Activated naive CD4-positive, alpha-beta T cell treated with anti-CD3 and anti-CD28 coated beads for 36 hours (primary cell): ENCODE data around the gene VPS4B. TPM values are rescaled to one million over a fixed set of nuclear protein-coding genes. Genes with fewer than 3 reads are reported as not detected.

ENCODE experiments used
- CTCF ChIA-PET: fragments of 350-600 bp; sonication (Branson Sonifier 250); formaldehyde crosslinking; loops from one replicate; lab custom pipeline; 2021; ENCODE audit warnings: antibody characterized with exemption; lab: Charles Lee
- DNase-seq: peaks from one replicate; pipeline ENCODE4 v3.0.0-alpha.2; 2020
- H3K27ac Mint-ChIP-seq: one replicate; pipeline ENCODE4 v1.8.0; 2021; ENCODE audit warnings: mild to moderate bottlenecking, mixed read lengths
- H3K27me3 Mint-ChIP-seq: one replicate; pipeline ENCODE4 v1.8.0; 2021; ENCODE audit warnings: low read depth, mixed read lengths
- H3K36me3 Mint-ChIP-seq: one replicate; pipeline ENCODE4 v1.8.0; 2021; ENCODE audit warnings: low read depth, mixed read lengths
- H3K4me1 Mint-ChIP-seq: one replicate; pipeline ENCODE4 v1.8.0; 2021; ENCODE audit warnings: low read depth, mixed read lengths
- H3K4me3 Mint-ChIP-seq: one replicate; pipeline ENCODE4 v1.8.0; 2021; ENCODE audit warnings: mild to moderate bottlenecking, moderate library complexity, mixed read lengths
- H3K9me3 Mint-ChIP-seq: one replicate; pipeline ENCODE4 v1.8.0; 2021; ENCODE audit warnings: mixed read lengths
- intact Hi-C: fragments of 100-400 bp; cut with micrococcal nuclease; formaldehyde crosslinking; loops from one replicate; pipeline ENCODE4 v1.15.1; 2023
- total RNA-seq, 2 experiments: library from RNA; stranded (reverse); gene quantifications; one replicate each; pipeline ENCODE4 v1.2.3, GENCODE V29; 2021

The VPS4B gene
- total RNA-seq, 2 experiments from 2014 or later = 28.7 to 30.1 TPM

GRCh38 chr18:63394954-63395353 lies 27.3 kb downstream of the VPS4B start:
- H3K36me3 Mint-ChIP-seq = peaks cover 16% of the 10 kb centered on the region
- no peak overlapping the region for H3K27ac Mint-ChIP-seq
- no peak for DNase-seq
- peaks cover 2% of the 10 kb centered on the region for H3K4me1 Mint-ChIP-seq
- H3K27me3 Mint-ChIP-seq = no peaks in the 10 kb centered on the region
- CTCF ChIA-PET = interaction anchor here (0.7 to 2.9 kb wide), 4 partner anchors 10 to 54 kb away, joined by 4 to 8 read pairs (median 5); no protein-coding TSS in a partner anchor
- intact Hi-C loops = no loop called here
- no peaks in the 10 kb centered on the region for H3K9me3 Mint-ChIP-seq
- H3K4me3 Mint-ChIP-seq = no peak overlapping the region

- Mint-ChIP-seq H3K4me3 (no peak overlapping the region), H3K27me3 (no peaks in the 10 kb centered on the region), H3K36me3 (peaks cover 10% of the 10 kb centered on the region), H3K4me1 (no peaks in the 10 kb centered on the region), H3K9me3 (peaks cover 2% of the 10 kb centered on the region), H3K27ac (no peak overlapping the region)
- intact Hi-C loops = no loop called here
- CTCF ChIA-PET = interaction anchor here (0.6 kb wide), 1 partner anchor 123 kb away, joined by 5 read pairs; no protein-coding TSS in a partner anchor
- no peak for DNase-seq
These were observed 34.4 kb downstream of the VPS4B start for GRCh38 chr18:63387861-63388260.

DNA sequence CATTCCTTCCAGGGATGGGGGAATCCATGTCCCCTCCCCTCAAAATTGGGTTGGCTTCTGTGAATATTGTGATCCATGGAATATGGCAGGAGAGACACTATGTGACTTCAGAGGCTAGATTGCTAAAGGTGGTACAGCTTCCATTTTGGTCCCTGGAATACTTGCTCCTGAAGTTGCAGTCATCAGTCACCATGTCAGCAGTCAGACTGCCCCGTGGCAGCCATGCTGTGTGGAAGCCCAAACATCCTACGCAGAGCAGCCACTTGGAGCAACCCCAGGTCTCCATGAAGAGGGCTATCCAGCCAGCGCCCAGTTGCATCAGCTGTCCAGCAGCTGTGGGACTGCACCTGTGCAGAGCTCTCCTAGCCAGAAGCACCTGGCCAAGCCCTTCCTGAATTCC lies 39.4 kb downstream of the VPS4B start:
- no peak for DNase-seq
- CTCF ChIA-PET = no interaction called here
- peaks cover 2% of the 10 kb centered on the region for H3K36me3 Mint-ChIP-seq
- peaks cover 2% of the 10 kb centered on the region for H3K9me3 Mint-ChIP-seq
- peaks cover 17% of the 10 kb centered on the region for H3K4me1 Mint-ChIP-seq
- H3K27me3 Mint-ChIP-seq = no peaks in the 10 kb centered on the region
- intact Hi-C loops = no loop called here
- no peak overlapping the region for H3K4me3 Mint-ChIP-seq
- no peak overlapping the region for H3K27ac Mint-ChIP-seq

- H3K27ac Mint-ChIP-seq = peak overlapping the region; percentile 18
- no peak overlapping the region for H3K4me3 Mint-ChIP-seq
- peaks cover 17% of the 10 kb centered on the region for H3K4me1 Mint-ChIP-seq
- CTCF ChIA-PET = no interaction called here
- H3K27me3 Mint-ChIP-seq = no peaks in the 10 kb centered on the region
- DNase-seq = no peak
- H3K9me3 Mint-ChIP-seq = peaks cover 7% of the 10 kb centered on the region
- intact Hi-C loops = loop anchor here (1.0 to 2.0 kb wide), 3 partner anchors 12 to 43 kb away; partner anchors contain the start of genes KDSR and VPS4B
- peaks cover 3% of the 10 kb centered on the region for H3K36me3 Mint-ChIP-seq
These were observed 42.7 kb downstream of the VPS4B start for GRCh38 chr18:63379639-63379962.

DNA sequence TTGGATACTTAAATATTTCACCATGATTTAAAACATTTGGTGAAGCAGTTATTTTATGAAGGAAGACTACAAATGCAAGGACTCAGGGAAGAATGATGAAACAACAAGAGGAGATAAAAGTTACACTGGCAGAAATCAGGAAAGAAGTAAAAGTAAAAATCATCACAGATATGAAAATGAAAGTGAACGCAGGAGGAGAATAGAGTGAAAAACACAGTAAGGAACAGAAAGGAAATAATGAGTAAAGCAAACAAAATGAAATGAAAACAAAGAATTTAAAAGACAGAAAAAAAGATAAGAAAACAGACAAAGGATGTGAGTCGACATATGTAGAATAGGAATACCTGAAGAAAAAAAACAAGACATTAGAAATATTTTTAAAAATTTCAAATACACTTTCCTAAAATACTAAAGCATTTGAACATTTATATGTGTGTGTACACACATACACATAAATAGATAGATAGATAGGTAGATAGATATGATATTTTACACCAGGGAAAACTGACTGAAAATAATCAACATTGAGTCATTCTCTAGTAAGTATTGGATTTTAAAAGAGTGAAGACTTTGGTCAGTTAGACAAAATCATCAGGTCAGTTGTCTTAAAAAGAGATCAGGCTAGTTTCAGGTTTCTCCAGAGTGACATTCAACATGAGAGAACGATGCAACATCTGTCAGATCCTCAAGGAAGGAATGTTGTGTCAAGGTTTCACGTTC lies 43.2 kb downstream of the VPS4B start:
- Mint-ChIP-seq H3K4me3 (peak overlapping the region; percentile 49), H3K27ac (peak overlapping the region; percentile 64), H3K4me1 (peaks cover 17% of the 10 kb centered on the region), H3K36me3 (peaks cover 3% of the 10 kb centered on the region), H3K27me3 (no peaks in the 10 kb centered on the region), H3K9me3 (peaks cover 7% of the 10 kb centered on the region)
- DNase-seq = no peak
- CTCF ChIA-PET = no interaction called here
- intact Hi-C loops = loop anchor here (1.0 to 2.0 kb wide), 3 partner anchors 12 to 43 kb away; partner anchors contain the start of genes KDSR and VPS4B

DNA sequence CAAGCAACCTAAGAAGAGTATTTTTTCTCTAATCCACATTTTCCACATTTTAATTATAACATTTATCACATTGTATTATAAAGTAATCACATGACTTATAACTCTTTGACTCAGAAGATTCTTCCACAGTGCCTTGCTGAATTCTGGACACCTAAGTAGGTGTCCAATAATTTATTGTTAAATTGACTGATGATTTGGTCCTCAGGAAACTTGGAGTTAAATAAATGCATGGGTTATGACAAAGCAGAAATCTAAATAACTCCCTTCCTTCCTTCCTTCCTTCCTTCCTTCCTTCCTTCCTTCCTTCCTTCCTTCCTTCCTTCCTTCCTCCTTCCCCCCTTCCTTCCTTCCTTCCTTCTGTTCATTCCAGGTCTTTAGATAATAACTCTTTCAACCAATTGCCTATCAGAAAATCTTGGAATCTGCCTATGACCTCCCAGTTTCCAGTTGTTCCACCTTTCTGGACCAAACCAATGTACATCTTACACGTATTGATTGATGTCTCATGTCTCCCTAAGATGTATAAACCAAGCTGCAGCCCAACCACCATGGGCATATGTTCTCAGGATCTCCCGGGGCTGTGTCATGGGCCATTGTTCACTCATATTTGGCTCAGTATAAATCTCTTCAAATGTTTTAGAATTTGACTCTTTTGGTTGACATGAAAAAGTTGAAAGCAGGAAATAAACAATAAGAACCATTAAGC lies 44.8 kb downstream of the VPS4B start:
- Mint-ChIP-seq H3K9me3 (peaks cover 5% of the 10 kb centered on the region), H3K27ac (no peak overlapping the region), H3K4me1 (peaks cover 17% of the 10 kb centered on the region), H3K4me3 (no peak overlapping the region), H3K27me3 (no peaks in the 10 kb centered on the region), H3K36me3 (peaks cover 1% of the 10 kb centered on the region)
- intact Hi-C loops = no loop called here
- CTCF ChIA-PET = no interaction called here
- no peak for DNase-seq

GRCh38 chr18:63376538-63376937 lies 45.7 kb downstream of the VPS4B start:
- Mint-ChIP-seq H3K4me1 (peaks cover 17% of the 10 kb centered on the region), H3K4me3 (no peak overlapping the region), H3K27ac (no peak overlapping the region), H3K27me3 (no peaks in the 10 kb centered on the region), H3K9me3 (peaks cover 5% of the 10 kb centered on the region), H3K36me3 (peaks cover 1% of the 10 kb centered on the region)
- DNase-seq = no peak
- intact Hi-C loops = no loop called here
- CTCF ChIA-PET = no interaction called here

- H3K4me1 Mint-ChIP-seq = peaks cover 12% of the 10 kb centered on the region
- intact Hi-C loops = no loop called here
- no peak for DNase-seq
- no peak overlapping the region for H3K27ac Mint-ChIP-seq
- peaks cover 9% of the 10 kb centered on the region for H3K9me3 Mint-ChIP-seq
- peaks cover 3% of the 10 kb centered on the region for H3K36me3 Mint-ChIP-seq
- CTCF ChIA-PET = no interaction called here
- H3K4me3 Mint-ChIP-seq = no peak overlapping the region
- H3K27me3 Mint-ChIP-seq = no peaks in the 10 kb centered on the region
These were observed 47.7 kb downstream of the VPS4B start for GRCh38 chr18:63374540-63374939.

DNA sequence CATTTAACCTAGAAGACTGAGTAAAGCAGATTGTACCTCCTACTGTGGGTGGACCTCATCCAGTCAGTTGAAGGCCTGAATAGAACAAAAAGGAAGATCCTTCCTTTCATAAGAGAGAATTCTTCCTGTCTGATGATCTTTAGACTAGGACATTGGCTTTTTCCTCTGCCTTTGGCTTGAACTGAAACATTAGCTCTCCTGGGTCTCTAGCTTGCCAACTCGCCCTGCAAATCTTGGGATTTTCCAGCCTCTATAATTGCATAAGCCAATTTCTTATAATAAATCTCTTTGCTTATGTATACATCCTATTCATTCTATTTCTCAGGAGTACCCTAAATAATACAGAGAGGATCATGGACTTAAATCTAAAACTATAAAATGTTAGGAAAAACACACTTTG lies 49.1 kb downstream of the VPS4B start:
- CTCF ChIA-PET = interaction anchor here (1.0 kb wide), 1 partner anchor 64 kb away, joined by 4 read pairs; no protein-coding TSS in a partner anchor
- Mint-ChIP-seq H3K9me3 (peaks cover 18% of the 10 kb centered on the region), H3K27ac (no peak overlapping the region), H3K27me3 (no peaks in the 10 kb centered on the region), H3K4me1 (peaks cover 10% of the 10 kb centered on the region), H3K36me3 (peaks cover 9% of the 10 kb centered on the region), H3K4me3 (no peak overlapping the region)
- no peak for DNase-seq
- intact Hi-C loops = no loop called here

DNA sequence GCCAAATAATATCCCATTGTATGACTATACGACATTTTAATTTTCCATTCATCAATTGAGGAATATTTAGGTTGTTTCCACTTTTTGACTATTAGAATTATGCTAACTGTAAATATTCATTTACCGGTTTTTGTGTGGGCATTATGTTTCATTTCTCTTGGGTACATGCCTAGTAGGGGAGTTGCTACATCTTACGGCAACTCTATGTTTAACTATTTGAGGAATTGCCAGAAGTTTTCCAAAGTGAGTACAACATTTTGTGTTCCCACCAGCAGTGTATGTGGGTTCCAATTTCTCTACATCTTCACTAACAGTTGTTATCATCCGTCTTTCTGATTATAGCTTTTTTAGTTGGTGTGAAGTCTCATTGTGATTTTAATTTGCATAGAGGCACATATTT lies 53.7 kb downstream of the VPS4B start:
- intact Hi-C loops = loop anchor here (5.0 to 10.0 kb wide), 4 partner anchors 131 to 846 kb away; partner anchors contain the start of gene ZCCHC2
- H3K27ac Mint-ChIP-seq = peak overlapping the region; percentile 40
- peak overlapping the region; percentile 84 for H3K4me3 Mint-ChIP-seq
- peaks cover 17% of the 10 kb centered on the region for H3K36me3 Mint-ChIP-seq
- no peaks in the 10 kb centered on the region for H3K27me3 Mint-ChIP-seq
- CTCF ChIA-PET = interaction anchor here (0.7 to 1.7 kb wide), 2 partner anchors 62 to 293 kb away, joined by 3 read pairs; no protein-coding TSS in a partner anchor
- peaks cover 26% of the 10 kb centered on the region for H3K4me1 Mint-ChIP-seq
- DNase-seq = no peak
- H3K9me3 Mint-ChIP-seq = peaks cover 15% of the 10 kb centered on the region

- CTCF ChIA-PET = interaction anchor here (0.7 to 1.7 kb wide), 4 partner anchors 72 to 292 kb away, joined by 3 read pairs; no protein-coding TSS in a partner anchor
- Mint-ChIP-seq H3K9me3 (peaks cover 15% of the 10 kb centered on the region), H3K4me1 (peaks cover 26% of the 10 kb centered on the region), H3K36me3 (peaks cover 25% of the 10 kb centered on the region), H3K27ac (peak within 1 kb of the TSS; percentile 79), H3K27me3 (no peaks in the 10 kb centered on the region), H3K4me3 (peak within 1 kb of the TSS; percentile 84)
- intact Hi-C loops = loop anchor here (1.0 to 10.0 kb wide), 10 partner anchors 12 to 845 kb away; partner anchors contain the start of genes PHLPP1, SERPINB8, VPS4B and ZCCHC2
- DNase-seq = peak; percentile 85
These were observed 55.0 kb downstream of the VPS4B start, which contains the start of gene KDSR for GRCh38 chr18:63367053-63367953. TSS of gene KDSR (minus strand) at chr18:63367206. CDS start at chr18:63367118, 88 bp downstream.
